GM12892 (cell line): ENCODE results near the gene GPA33.
A peak's percentile ranks its signal among the peaks of the same experiment; 100 is the strongest.

Source experiments
- DNase-seq: peaks from one replicate; pipeline ENCODE4 v3.0.0; 2011; ENCODE audit not compliant: insufficient read length
- FAIRE-seq: peaks from 2 replicates; lab custom pipeline; 2011; peaks lifted over from hg19 to GRCh38; lab: Jason Lieb, UNC
- POLR2A ChIP-seq: IDR thresholded peaks from 2 replicates; pipeline ENCODE4 v1.6.1; 2011; ENCODE audit warnings: low read depth, low read length, control low read depth
- POLR2AphosphoS5 ChIP-seq: IDR thresholded peaks from 2 replicates; pipeline ENCODE4 v1.6.1; 2011; ENCODE audit warnings: low read depth, low read length, control low read depth
- TAF1 ChIP-seq: IDR thresholded peaks from 2 replicates; pipeline ENCODE4 v1.6.1; 2011; ENCODE audit warnings: low read depth, mild to moderate bottlenecking, control low read depth, low read length, borderline replicate concordance

The GPA33 gene

DNA sequence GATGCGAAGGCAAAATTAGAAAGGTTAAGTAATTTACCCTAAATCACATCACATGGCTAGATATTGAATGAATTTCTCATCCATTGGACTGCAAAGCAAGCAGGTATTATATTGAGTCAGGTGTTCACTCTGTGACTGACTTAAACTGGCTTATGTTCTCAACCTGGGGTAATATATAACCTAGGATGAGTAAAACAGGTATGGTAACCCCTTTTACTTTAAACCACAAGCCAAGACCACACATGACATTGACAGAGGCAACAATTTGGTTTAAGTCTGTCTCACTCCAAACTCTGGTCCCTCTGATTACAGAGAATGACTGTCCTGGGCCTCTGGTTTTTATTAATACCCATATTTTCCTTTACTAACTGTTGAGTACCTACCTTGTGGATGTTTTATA, 67.8 kb downstream of the GPA33 start:
- FAIRE-seq (no peak), DNase-seq (no peak)
- TF ChIP-seq TAF1 (no peak), POLR2AphosphoS5 (no peak), POLR2A (no peak)

DNA sequence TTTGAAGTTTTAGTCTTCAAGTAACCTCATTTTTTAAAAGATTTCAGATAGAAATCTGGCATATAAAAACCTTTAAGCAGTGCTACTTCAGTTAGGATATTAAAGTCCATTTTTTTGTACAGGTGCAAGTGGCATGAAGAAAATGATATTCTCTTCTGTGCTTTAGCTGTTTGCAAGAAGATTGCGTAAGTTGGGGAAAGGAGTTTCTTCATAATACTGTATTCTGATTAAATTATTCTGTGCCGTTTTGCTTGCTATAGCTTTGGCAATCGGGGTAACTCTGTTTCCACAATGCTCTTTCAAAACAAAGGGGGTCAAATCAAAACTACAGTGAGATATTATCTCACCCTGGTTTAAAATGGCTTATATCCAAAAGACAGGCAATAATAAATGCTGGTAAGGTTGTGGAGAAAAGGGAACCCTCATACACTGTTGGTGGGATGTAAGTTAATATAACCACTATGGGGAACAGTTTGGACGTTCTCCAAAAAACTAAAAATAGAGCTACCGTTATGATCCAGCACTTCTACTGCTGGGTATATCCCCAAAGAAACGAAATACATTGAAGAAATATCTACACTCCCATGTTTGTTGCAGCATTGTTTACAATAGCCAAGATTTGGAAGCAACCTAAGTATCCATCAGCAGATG, 74.0 kb downstream of the GPA33 start:
- TF ChIP-seq TAF1: no peak
- no peak for TF ChIP-seq POLR2AphosphoS5
- TF ChIP-seq POLR2A: no peak
- no peak for DNase-seq
- FAIRE-seq: no peak

DNA sequence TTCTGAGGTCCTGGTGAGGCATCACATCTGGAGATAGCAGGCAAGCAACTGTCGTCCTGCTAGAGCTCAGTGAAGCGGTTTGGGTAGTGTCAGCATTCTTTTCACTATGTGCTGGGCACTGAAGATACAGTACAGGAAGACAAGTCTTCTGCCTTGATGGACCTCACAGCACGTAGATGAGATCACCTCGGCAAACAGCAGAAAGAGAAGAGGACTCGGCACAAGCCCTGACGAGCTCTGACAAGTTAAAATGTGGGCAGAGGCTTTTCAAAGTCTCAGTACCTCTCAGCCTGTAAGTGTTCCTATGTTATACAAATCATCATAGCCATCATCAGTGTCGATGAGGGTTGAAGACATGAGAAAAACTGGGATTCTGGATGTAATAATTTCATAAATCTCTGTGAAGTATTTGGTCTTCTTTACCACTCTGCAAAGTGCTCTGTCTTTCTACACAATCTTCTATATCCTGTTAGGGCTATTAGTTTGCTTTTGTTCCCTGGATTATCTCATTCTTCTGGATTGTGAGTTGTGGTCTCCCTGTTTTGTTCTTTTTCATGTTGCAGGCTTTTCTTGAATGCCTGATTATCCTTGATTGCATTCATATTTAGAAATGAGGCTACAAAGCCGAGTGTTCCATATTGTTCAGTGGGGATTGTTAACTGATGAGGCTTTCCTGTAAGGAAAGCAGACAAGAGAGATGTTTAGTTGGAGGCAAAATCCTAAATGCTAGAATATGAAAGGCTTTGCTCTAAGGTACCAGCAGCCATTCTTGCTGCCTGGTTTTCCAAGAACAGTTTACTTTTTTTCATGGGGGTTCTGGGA, 76.9 kb downstream of the GPA33 start:
- FAIRE-seq (no peak), DNase-seq (no peak)
- TF ChIP-seq POLR2A (no peak), TAF1 (no peak), POLR2AphosphoS5 (no peak)

DNA sequence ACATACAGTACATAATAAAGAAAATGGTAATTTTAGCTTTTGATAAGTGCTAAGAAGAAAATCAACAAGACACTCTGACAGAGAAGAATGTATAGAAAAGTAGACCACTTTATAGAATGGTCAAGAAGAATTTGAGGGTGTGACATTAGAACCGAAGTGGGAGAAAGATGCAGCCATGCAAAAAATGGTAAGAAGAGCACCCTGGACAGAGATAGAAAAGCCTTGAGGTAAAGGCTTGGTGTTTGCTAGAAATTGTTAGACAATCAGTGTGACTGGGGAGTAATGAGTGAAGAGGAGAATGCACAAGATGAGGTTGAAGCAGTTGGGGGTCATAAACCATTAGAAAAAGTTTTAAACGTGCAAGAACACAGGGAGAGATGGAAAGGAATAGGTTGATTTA, 77.6 kb downstream of the GPA33 start:
- FAIRE-seq (no peak), DNase-seq (no peak)
- TF ChIP-seq POLR2AphosphoS5 (no peak), POLR2A (no peak), TAF1 (no peak)

DNA sequence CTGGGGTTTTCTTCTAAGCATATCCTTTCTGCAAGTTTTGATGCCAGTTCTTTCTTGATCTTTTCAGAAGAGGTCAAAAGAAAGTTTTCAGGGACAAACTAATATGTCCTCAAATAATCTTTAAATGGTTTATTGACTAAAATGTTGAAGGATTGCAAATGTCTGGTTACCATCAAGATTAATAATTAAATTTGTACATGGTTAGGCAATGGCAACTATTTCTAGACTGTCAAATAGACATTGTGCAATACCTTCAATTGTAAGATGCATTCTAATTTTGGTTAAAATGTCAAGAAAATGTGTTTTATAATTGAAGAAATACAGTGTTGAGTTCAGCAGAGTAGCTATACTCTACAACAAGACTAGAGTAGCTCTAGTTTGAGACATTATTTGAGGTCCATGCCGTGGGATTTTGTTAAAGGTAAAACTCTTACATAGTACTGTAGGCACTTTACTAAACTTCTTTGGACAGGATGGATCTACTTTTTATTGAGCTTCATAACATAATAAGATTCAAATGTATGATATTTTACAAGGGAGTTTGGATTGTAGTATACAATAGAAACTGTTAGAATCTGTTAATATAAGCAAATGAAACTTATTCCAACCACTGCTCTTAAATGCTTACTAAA, 78.5 kb downstream of the GPA33 start:
- TF ChIP-seq POLR2A (no peak), POLR2AphosphoS5 (no peak), TAF1 (no peak)
- peak; percentile 38 for FAIRE-seq
- DNase-seq: no peak

DNA sequence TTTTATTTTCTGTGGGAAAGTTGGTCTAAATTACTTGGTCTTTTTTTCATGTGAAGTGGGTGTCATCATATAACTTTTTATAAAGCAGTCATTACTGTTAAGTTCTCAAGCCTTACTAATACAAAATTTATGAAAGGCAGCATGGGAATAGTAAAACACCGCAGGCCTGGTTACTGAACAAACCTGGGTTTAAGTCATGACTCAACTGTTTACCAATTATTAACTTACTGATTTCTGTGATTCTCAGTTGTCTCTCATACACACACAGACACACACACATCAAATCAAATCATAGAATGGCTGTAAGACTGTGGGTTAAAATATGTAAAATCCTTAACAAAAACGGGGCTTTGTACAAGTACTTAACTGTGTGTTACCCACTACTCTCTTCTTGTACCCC, 86.5 kb downstream of the GPA33 start:
- TF ChIP-seq POLR2AphosphoS5: no peak
- DNase-seq: no peak
- FAIRE-seq: no peak
